Prostate gland (tissue), 2 donors: ENCODE results near the gene CCDC77. TPM values are rescaled to one million over a fixed set of nuclear protein-coding genes. Genes with fewer than 3 reads are reported as not detected.

Experiments
- DNase-seq: peaks from one replicate; pipeline ENCODE4 v3.0.0-alpha.2; 2019; ENCODE audit warnings: low spot score
- H3K27ac ChIP-seq, 2 donors: fragments of 200-600 bp; sonication (generic); 2 replicates each; pipeline ENCODE4 v1.5.1; 2017 to 2019
- H3K27me3 ChIP-seq: fragments of 200-600 bp; sonication (generic); replicated peaks from 2 replicates; pipeline ENCODE4 v1.5.1; 2019; ENCODE audit not compliant: insufficient read depth
- H3K36me3 ChIP-seq, 2 donors: fragments of 200-600 bp; sonication (generic); 1 replicate in 1 of 2; 2 replicates in 1 of 2; pipeline versions ENCODE4 v1.5.1 to v1.8.1; 2017 to 2019
- H3K4me1 ChIP-seq: fragments of 200-600 bp; sonication (generic); replicated peaks from 2 replicates; pipeline ENCODE4 v1.5.1; 2019
- H3K4me3 ChIP-seq, 2 donors: fragments of 200-600 bp; sonication (generic); 2 replicates each; pipeline ENCODE4 v1.5.1; 2017 to 2019
- H3K9me3 ChIP-seq: fragments of 200-600 bp; sonication (generic); 2 replicates; pipeline ENCODE4 v1.5.1; 2017
- CTCF ChIP-seq, 4 experiments: fragments of 200-600 bp in 2 of 4; fragments of 450-650 bp in 2 of 4; sonication (generic) in 2 of 4; IDR thresholded peaks; 1 replicate in 3 of 4; 2 replicates in 1 of 4; pipeline ENCODE4 v1.5.1; 2016 to 2019; ENCODE audit warnings: antibody characterized with exemption in 4 of 4, mild to moderate bottlenecking in 2 of 4, moderate library complexity in 2 of 4
- POLR2A ChIP-seq: fragments of 450-650 bp; IDR thresholded peaks from one replicate; pipeline ENCODE4 v1.6.1; 2016; ENCODE audit warnings: antibody characterized with exemption, mild to moderate bottlenecking
- POLR2AphosphoS5 ChIP-seq: sonication (generic); formaldehyde crosslinking; IDR thresholded peaks from one replicate; pipeline ENCODE4 v1.6.1; 2017; ENCODE audit warnings: antibody characterized with exemption
- WGBS: methylation state at CpG from one replicate; pipeline ENCODE4 v1.1.5; 2018; 5-methylcytosine and 5-hydroxymethylcytosine counted together
- intact Hi-C: fragments of 100-400 bp; cut with DNase I; formaldehyde crosslinking; loops from one replicate; pipeline ENCODE4 v1.14.2; 2022
- total RNA-seq, 2 donors: library from RNA; depleted of rRNA; stranded (reverse); fragments of >200 nt; gene quantifications; one replicate each; pipeline ENCODE4 v1.1.0, GENCODE V29; 2016

The CCDC77 gene
- total RNA-seq, 2 donors from 2014 or later = 7.0 to 8.9 TPM

DNA sequence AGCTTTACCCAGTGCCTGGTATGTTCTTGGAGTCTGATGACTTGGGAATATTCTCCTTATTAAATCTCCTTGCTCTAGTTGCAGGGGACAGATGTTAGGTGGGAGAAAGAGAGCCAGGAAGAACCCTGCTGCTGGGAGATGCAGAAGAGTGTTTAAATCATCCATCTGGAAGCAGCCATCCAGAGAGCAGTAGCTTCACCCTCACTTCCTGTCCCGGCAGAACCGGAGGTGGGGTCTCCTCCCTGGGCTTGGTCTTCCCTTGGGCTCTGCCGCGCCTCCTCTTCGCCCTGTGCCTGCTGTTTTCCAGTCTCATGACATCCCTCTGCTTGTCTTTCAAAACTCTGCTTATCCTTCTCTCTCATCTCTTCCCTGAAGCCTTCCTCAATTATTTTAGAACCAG lies 73.8 kb downstream of the CCDC77 start:
- intact Hi-C loops = no loop called here
- H3K4me3 ChIP-seq = no peak overlapping the region
- no peaks in the 10 kb centered on the region for H3K27me3 ChIP-seq
- TF ChIP-seq POLR2A = no peak
- no peak for TF ChIP-seq CTCF (IDR thresholded peaks at IDR 0.05)
- no peak for TF ChIP-seq POLR2AphosphoS5
- H3K9me3 ChIP-seq = no peaks in the 10 kb centered on the region
- 52% methylated on average over 5 of the region's 5 CpGs for whole genome bisulfite sequencing
- no peak for DNase-seq
- no peak overlapping the region for H3K27ac ChIP-seq
- no peaks in the 10 kb centered on the region for H3K4me1 ChIP-seq
- no peaks in the 10 kb centered on the region for H3K36me3 ChIP-seq

- WGBS = 93% methylated on average over 4 of the region's 4 CpGs
- no peaks in the 10 kb centered on the region for H3K4me1 ChIP-seq
- H3K4me3 ChIP-seq = no peak overlapping the region
- TF ChIP-seq POLR2AphosphoS5 = no peak
- no peak for TF ChIP-seq CTCF (IDR thresholded peaks at IDR 0.05)
- TF ChIP-seq POLR2A = no peak
- no peaks in the 10 kb centered on the region for H3K36me3 ChIP-seq
- H3K27me3 ChIP-seq = no peaks in the 10 kb centered on the region
- H3K9me3 ChIP-seq = no peaks in the 10 kb centered on the region
- H3K27ac ChIP-seq = no peak overlapping the region
- DNase-seq = no peak
- intact Hi-C loops = no loop called here
Measured at GRCh38 chr12:479161-479560, 77.7 kb downstream of the CCDC77 start.

DNA sequence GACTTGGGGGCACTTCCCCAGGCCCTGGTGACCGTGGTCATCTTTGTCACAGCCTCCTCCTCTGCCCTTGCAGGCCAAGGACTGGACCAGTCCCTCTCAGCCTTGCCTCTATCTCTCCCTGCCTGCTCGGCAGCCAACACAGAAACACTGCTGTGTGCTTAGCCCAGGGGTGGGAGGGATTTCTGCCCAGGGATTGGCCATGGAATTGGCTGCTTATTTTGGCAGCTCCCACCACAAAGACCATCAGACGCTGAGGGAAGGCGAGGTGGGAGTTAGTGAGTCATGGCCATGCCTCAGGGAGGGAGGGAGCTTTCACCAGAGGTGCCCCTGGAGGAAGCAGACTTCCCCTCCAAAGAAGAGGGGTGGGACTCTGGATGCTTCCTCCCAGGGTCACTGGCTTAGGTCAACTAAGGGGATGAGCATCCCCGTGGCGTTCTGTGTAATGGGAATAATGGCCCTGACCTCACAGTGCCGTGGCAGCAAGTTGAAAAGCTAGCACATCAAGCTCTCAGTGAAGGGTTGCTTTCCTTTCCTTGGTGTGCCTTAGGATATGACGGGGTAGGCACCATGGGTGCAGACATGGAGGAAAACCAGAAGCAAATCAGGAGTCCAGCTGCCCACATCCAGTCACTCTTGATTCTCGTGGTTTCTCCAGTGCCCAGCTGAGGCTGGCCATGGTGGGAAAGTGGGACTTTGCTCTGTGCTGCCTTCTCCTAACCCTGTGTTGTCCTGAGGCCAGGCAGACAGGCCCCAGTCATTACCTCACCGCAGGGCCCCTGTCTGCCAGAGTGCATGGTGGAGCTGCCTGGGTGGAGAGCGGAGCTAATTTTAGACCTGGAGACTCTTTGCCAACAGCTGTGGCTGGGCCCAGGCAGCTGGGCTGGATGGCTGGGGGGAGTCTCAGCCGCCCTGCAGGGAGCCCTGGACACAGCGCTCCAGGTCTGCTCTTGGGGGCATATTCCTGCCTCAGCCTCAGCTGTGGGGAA lies 79.7 kb downstream of the CCDC77 start:
- H3K27me3 ChIP-seq = no peaks in the 10 kb centered on the region
- WGBS = 70% methylated on average over 13 of the region's 13 CpGs
- TF ChIP-seq CTCF (IDR thresholded peaks at IDR 0.05) (no peak), POLR2A (no peak), POLR2AphosphoS5 (no peak)
- intact Hi-C loops = no loop called here
- no peaks in the 10 kb centered on the region for H3K36me3 ChIP-seq
- no peak overlapping the region for H3K4me3 ChIP-seq
- no peak overlapping the region for H3K27ac ChIP-seq
- no peaks in the 10 kb centered on the region for H3K9me3 ChIP-seq
- no peak for DNase-seq
- H3K4me1 ChIP-seq = no peaks in the 10 kb centered on the region

DNA sequence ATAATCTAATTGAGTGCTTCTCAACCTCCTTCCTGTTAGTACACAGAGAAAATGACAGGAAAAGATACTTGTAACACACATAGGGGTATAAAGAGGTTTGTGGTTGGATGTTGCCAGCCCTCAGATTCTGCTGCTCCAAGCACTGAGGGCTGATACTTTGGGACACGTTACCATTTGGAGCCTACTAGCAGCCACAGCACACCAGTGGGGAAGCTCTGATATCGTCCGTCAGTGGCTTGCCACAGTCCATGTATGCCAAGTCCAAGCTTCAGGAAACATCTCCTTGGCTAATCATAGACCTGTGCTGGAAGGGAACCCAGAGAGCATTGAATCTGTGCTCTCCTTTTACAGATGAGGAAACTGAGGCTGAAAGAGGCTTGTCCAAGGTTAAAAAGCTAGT lies 80.6 kb downstream of the CCDC77 start:
- TF ChIP-seq CTCF (IDR thresholded peaks at IDR 0.05) (no peak), POLR2AphosphoS5 (no peak), POLR2A (no peak)
- H3K36me3 ChIP-seq = no peaks in the 10 kb centered on the region
- no peaks in the 10 kb centered on the region for H3K27me3 ChIP-seq
- DNase-seq = no peak
- no peak overlapping the region for H3K27ac ChIP-seq
- H3K4me1 ChIP-seq = no peaks in the 10 kb centered on the region
- intact Hi-C loops = no loop called here
- H3K9me3 ChIP-seq = no peaks in the 10 kb centered on the region
- WGBS = 75% methylated on average over 3 of the region's 3 CpGs
- H3K4me3 ChIP-seq = no peak overlapping the region

DNA sequence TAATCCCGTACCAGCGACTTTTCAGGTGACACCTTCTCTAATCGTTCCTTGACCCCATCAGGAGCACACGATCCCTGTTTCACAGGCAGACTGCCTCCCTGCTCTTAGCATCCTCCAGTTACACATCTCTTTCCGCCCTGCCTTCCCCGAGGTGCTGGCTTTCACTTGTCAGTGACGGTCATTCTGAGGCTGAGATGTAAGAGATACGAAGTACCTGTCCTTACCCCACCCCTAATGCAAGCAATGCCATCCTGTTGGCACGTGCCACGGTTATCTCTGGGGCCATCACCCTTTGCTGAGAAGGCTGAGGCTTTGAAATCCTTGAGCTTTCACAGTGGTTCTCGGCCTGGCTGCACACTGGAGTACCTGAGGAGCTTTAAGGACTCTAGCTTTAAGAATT lies 82.7 kb downstream of the CCDC77 start:
- intact Hi-C loops = no loop called here
- 36% methylated on average over 11 of the region's 11 CpGs for WGBS
- DNase-seq = no peak
- Histone ChIP-seq H3K27ac (no peak overlapping the region), H3K36me3 (no peaks in the 10 kb centered on the region), H3K4me3 (no peak overlapping the region), H3K9me3 (no peaks in the 10 kb centered on the region), H3K27me3 (no peaks in the 10 kb centered on the region), H3K4me1 (no peaks in the 10 kb centered on the region)
- TF ChIP-seq POLR2AphosphoS5 (no peak), POLR2A (no peak)
